Measurements from ENCODE around the gene NEMP1.

Gene NEMP1

DNA sequence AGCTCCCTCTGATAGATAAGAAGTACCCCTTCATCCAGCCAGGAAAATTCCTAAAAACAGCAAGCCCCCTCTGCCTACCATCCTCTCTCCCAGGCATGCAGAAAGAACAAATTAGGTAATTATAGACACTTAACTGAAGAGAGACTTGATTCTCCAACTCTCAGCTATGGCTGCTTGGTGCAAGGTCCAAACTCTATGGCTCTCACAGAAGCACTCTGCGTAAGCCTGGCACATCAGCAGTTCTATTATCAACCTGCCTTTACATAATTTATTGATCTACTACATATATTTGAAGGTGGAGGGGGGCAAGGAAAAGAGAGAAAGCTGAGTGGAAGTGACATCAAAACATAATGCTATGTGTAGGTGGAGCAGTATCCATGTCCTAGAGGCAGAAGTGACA is 27.6 kb downstream of the NEMP1 start:
- TF ChIP-seq, protein P1, sequence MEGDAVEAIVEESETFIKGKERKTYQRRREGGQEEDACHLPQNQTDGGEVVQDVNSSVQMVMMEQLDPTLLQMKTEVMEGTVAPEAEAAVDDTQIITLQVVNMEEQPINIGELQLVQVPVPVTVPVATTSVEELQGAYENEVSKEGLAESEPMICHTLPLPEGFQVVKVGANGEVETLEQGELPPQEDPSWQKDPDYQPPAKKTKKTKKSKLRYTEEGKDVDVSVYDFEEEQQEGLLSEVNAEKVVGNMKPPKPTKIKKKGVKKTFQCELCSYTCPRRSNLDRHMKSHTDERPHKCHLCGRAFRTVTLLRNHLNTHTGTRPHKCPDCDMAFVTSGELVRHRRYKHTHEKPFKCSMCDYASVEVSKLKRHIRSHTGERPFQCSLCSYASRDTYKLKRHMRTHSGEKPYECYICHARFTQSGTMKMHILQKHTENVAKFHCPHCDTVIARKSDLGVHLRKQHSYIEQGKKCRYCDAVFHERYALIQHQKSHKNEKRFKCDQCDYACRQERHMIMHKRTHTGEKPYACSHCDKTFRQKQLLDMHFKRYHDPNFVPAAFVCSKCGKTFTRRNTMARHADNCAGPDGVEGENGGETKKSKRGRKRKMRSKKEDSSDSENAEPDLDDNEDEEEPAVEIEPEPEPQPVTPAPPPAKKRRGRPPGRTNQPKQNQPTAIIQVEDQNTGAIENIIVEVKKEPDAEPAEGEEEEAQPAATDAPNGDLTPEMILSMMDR (conservative IDR thresholded peaks at IDR 0.05): no peak
- H3K27ac ChIP-seq: no peak overlapping the region

DNA sequence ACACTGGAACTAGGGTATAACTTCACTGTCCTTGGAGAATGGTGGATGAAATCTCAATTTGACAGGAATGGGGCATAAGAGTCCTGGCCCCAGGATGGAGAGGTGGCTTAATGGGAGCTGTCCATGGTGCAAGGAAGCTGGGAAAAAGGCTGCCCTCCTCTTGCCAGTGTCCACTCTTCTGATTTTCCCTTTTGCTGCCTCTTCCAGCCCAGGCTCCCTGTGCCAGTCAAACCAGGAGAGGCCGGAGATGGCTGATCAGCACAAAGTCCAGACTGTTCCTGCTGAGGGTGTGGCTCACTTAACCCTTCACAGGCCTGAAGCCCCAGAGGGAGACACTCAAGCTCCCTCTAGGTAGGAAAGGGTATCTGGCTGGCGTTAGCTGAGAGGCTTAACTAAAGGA is 28.7 kb downstream of the NEMP1 start, which contains the start of gene MYO1A:
Gene MYO1A (minus strand): TSS at position 240 of the 400 bp plus-strand sequence. CDS start 1,806 bp downstream, outside the sequence.
- no peak within 1 kb of the TSS for H3K27ac ChIP-seq
- TF ChIP-seq, protein P1 (conservative IDR thresholded peaks at IDR 0.05): no peak

DNA sequence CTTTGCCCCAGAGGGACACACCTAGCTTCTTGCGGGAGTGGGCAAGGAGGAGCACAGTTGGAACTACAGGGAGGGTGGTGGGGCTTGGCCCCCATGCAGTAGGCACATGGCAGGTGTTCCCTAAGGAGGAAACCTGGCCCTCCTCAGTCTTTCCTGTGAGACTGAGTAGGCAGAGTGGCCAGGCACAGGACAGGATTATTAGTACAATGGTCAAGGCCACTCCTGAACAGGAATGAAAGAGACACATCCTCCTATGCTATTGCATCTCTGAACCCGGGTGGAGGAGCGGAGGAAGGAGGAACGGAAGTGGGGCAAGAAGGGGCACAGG is 29.5 kb downstream of the NEMP1 start:
- H3K27ac ChIP-seq: no peak overlapping the region
- TF ChIP-seq, protein P1 (conservative IDR thresholded peaks at IDR 0.05): no peak

DNA sequence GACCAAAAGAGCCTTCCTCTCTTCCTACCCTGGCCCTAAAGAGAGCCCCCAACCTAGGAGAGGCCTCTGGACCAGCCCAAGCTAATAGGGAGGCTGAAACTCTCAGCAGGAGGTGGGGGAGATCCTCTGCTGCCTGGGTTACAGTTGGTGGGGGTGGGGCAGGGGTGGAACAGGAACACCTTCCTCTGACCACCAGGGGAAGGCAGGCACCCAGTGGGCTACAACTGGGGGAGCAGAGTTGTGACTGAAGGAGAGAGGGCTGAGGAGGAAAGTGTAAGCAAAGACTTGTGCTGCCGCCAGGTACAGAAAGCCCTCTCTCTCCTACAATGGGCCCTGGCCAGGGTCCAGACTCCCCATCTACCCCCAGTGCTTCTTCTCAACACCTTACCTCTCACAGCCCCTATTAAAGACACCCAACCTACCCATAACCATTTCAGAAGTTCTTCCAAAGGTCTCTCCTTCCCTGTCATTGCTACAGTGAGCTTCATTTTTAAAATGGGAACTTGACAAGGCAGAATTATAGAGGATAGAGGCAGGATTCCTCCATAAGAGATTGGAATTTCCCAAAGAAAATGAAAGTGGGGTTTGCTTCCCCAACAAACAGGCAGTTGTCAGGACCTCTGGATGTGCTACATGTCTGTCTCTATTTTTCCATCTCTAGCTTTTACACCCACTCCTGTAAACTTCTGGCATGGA is 30.0 kb downstream of the NEMP1 start:
- TF ChIP-seq, protein P1 (conservative IDR thresholded peaks at IDR 0.05): no peak
- no peak overlapping the region for H3K27ac ChIP-seq

DNA sequence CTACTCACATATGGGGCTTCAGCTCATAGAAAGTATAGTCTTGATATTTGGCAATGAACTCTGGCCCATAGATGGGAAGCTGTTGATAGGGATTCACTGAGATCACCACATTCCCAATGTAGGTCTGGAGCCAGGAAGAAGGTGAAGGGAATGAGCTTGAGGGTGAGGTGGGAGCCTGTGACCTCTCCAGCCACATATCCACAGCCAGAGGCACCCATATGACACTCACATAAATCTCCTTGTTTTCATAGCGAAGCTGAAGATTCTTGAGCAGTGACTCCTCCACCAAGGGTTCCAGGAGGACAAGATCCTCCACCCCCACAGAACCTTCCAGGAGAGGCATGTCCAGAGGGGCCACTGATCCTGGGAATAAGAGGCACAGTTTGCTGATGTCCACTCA is 30.6 kb downstream of the NEMP1 start:
- H3K27ac ChIP-seq: no peak overlapping the region
- TF ChIP-seq, protein P1 (conservative IDR thresholded peaks at IDR 0.05): no peak

DNA sequence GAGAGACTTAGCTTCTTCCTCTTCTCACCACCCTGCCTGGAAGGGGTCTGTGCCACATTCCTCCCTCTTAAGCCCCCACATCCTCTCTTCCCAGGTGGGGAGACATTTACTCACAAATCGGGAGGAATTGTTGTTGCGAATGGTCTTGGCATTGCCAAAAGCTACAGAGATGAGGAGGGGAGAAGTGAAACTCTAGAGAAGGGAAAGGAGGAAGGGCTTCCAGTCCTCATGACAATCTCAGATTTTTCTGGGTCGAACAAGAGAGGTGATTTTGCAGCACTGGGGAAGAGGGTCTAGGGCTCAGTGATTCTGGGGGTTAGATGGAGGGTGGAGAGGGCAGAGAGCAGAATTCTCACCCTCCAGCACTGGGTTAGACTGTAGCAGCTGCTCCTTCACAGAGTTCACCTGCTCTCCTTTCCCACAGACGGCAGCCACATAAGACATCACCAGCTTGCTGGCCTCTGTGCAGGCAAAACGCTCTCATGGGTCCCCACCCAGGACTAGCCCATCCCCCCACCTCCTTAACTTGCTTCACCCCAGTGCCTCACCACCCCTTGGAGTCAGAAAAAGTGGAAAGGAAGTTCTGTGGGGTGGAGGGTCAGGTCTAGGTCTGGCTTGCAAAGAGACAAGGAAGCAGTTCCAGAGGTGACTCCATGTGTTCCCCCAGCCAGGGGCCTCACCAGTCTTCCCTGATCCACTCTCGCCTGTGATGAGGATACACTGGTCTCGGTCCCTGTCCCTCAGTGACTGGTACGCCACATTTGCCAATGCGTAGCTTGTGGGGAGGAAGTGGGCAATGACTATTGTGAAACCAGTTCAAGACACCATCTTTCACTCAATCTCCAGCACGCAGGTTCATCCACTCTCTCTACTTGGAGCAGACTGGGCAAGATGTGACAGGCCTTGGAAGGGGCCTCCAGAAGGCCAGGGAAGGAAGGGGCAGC is 31.4 kb downstream of the NEMP1 start:
- TF ChIP-seq, protein P1 (conservative IDR thresholded peaks at IDR 0.05): no peak
- no peak overlapping the region for H3K27ac ChIP-seq

DNA sequence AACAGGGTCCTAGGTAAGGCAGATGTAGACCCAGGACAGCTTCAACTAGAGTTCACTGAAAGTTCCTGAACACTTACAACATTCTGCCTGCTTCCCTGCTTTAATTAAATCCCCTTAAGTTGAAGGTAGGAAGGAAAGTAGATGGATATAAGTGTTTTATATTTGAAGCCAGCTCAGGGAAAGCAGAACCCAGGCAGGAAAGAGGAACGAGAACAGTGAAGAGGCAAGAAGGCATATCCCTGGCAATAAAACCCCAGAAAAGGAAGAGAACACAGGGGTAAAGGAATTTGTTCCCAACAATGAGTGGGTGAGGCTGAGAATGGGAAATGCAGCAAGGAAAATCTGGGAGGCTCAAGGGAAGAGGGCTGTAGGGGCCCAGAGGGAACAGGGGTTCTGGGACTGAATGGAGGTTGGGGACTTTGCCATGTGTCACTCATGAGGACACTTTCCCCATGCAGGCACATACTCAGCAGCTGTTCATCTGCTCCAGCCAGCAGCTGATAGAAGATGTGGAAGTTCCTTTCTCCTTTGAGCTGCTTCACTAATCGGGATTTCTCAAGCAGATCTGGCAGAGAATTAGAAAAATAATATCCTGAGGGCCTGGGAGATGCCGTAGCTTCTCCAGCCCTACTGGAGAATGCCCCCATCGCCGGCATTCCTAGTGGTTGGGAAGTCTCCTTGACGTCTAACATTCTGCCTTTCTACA is 32.4 kb downstream of the NEMP1 start:
- TF ChIP-seq, protein P1 (conservative IDR thresholded peaks at IDR 0.05): no peak
- H3K27ac ChIP-seq: no peak overlapping the region
